Measurements from ENCODE around the gene MCRIP2.
"Not testable (repeated sequence)": the region's sequence is repeated elsewhere in the genome, so short reads cannot be mapped to it uniquely, and the experiment has no call there.

MCRIP2 gene

DNA sequence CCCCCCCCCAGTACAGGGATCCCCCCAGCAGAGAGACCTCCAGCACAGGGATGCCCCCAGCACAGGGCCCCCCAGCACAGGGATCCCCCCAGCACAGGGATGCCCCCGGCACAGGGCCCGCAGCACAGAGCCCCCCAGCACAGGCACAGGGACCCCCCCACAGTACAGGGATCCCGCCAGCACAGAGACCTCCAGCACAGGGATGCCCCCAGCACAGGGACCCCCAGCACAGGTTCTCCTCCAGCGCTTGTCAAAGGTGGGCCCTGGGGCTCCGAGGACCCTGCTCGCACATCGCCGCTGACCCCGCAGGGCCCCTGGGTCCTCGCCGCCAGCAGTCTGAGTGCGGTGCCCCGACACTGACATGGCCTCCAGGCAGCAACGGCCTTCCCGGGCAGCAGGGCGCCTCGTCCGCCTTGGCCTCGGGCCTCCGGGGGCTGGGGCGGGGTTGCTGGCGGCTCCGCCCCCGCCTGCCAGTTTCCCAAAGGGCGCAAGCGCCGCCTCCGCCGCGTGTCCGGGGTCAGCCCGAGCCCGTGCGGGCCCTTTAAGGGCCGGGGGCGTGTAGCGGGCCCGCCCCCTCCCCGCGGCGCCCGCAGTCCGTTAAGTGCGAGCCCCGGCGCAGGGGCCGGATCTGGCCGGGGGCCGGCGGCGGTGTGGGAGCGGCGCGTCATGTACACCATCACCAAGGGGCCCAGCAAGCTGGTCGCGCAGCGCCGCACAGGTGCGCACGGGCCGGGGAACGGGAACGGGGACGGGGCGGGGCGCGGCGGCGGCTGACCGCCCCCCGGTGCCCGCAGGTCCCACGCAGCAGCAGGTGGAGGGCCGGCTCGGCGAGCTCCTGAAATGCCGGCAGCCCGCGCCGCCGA, at the start of gene MCRIP2:
Gene MCRIP2, plus strand, starts transcription at position 503 of the 863 bp plus-strand sequence. Its CDS starts 164 bp downstream, at position 667.
- peak; percentile 61 for DNase-seq

GRCh38 chr16:591892-592517, 49.6 kb upstream of the MCRIP2 start:
- DNase-seq: no peak

GRCh38 chr16:592518-593306, 48.9 kb upstream of the MCRIP2 start:
- no peak for DNase-seq

GRCh38 chr16:593406-593805, 48.2 kb upstream of the MCRIP2 start:
- DNase-seq: no peak

DNA sequence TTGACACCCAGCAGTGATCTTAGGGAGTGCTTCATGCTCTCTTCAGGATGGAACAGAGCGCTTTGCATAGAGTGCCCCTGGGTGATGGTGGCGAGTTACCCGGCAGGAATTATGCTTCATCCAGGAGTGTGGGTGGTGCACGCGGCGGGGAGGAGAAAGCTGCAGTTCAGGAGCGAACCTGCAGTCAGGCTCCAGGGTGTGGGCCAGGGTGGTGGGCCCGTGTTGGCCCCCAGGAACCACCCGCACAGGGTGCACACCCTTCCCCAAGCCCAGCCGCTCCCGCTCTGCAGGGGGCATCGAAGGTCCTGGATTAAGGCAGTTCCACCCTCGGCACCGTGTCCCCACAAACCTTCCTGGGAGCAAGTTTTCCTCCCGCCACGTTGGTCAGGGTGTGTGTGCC, 47.8 kb upstream of the MCRIP2 start:
- no peak for DNase-seq

DNA sequence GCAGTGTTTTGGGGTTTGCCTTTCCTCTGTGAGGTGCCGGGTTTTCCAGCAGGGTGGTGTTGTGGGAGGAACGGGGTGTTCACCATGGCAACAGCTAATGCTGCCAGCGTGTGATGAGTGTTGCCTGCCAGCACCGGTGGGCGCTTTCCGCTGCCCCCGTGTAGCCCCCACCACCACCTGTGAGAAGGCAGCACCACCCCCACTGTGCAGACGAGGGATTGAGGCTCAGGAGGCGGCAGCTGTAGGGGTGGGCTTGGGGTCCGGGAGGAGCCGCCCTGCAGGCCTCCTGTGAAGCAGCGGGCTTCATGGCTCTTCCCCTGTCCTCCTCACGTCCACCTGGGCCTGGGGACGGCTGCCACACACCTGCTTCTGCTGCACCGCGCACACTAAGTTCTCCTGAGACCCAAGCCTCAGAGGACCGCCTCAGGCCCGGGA, 46.5 kb upstream of the MCRIP2 start:
- DNase-seq: no peak

DNA sequence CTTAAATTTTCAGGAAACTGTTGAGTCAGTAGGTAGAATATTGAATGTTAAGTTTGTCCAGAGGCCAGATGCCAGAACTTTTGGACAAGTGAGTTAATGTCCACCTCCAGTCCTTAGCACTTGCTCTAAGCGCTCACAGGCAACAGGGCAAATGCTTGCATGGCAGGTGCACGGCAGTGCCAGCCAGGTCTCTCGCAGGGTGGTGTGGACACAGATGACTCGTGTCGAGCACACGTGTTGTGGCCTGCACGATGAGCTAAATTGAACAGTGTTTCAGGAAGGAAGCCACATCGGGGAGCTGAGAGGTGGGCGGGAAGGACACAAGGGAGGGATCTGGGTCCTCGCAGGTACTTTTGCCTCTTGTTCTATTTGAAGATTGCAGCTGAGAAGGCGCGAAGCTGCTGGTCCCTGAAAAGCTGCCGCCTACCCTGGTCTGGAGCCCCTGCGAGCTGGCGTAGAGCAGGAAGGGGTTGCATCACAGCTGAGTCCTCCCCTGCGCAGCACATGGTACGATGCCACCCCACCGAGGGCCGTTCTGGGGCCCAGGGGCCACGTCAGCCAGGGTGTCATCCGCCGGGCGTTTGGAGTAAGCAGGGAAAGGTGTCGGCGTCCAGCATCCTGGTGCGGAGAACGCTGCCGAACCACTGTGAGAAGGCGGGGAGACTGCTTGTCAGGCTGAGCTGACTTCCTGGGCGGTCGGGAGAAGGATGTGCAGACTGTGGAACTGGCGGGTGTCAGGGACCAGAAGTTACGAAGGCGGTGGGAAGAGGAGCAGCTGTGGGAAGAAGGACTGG, 45.5 kb upstream of the MCRIP2 start:
- DNase-seq: no peak

GRCh38 chr16:596736-597060, 44.9 kb upstream of the MCRIP2 start:
- no peak for DNase-seq

DNA sequence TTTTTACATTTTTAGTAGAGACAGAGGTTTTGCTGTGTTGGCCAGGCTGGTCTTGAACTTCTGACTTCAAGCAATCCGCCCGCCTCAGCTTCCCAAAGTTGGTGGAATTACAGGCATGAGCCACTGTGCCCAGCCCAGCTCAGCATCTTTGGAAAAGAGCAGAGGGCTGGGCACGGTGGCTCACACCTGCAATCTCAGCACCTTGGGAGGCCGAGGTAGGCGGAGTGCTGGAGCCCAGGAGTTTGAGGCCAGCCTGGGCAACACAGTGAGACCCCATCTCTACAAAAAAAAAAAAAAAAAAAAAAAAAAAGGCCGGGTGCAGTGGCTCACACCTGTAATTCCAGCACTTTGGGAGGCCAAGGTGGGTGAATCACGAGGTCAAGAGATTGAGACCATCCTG, 44.0 kb upstream of the MCRIP2 start:
- DNase-seq: not testable (repeated sequence)

- no peak for DNase-seq
Observed at GRCh38 chr16:598823-599739, 42.5 kb upstream of the MCRIP2 start.

DNA sequence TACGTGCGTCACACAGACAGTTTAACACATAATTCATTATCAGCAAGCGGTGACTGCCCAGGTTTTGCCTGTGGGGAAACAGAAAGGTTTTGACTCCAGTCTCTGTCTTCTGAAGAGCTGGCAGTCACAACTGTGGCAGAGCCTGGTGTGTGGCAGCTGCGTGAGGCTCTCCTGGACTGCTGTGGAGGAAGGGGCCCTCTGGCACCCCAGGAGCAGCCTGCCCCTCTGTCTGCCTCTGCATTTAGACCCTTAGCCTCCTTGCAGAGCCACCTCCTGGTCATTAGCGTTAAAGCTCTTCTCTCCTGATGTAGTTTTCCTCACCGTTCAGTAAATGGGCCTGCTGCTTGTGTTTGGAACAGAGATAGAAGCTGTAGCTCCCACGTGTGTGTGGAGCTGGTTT, 40.8 kb upstream of the MCRIP2 start:
- DNase-seq: no peak

DNA sequence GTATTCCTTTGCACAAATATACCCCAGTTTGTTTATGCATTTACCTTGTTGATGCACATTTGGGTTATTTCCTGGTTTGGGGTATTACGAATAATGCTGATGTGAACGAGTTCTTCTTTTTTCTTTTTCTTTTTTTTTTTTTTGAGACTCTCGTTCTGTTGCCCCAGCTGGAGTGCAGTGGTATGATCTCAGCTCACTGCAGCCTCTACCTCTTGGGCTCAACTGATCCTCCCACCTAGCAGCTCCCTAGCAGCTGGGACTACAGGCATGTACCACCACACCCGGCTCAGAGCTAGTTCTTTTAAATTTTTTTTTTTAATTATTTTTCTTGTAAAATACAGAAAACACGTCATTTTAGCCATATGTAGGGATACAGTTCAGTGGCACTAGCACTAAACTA, 37.7 kb upstream of the MCRIP2 start:
- DNase-seq: no peak

- DNase-seq: no peak
Observed at GRCh38 chr16:606656-607307, 34.8 kb upstream of the MCRIP2 start.

GRCh38 chr16:608019-608418, 33.6 kb upstream of the MCRIP2 start:
- no peak for DNase-seq

DNA sequence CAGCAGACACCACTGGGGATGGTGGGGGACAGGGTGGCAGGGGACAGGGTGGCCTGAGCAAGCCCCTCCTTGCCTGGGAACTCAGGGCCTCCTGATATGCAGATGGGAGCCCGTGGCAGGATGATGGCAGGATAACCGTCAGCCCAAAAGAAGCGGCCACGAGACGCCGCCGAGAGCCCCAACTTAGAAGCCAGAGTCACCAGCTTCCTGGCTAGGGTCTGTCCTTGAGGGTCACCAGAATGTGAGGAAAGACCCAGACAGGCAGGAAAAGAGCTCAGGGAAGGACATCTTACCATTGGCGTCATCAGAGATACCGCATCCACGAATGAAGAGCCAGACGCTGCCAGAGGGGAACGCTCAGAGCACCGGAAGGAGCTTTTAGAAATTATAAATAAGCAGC, 32.3 kb upstream of the MCRIP2 start:
- DNase-seq: no peak

DNA sequence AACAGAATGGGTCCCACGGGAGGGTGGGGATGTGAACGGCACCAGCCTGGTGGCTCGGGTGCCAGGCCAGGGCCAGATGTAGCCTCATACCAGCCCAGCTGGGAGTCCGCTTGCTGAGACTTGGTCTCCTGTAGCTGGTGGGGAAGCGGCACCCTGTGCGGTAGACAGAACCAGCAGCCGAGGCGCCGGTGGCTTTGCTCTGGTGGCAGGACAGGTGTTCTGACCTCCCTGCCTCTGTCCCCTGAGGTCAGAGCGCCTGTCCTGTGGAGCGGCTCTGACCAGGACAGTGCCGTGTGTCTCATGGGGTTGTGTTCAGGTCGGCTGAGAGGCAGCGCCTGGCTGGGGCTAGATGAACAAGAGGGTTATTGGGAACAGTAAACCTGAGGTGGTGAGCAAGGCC, 31.6 kb upstream of the MCRIP2 start:
- DNase-seq: no peak

DNA sequence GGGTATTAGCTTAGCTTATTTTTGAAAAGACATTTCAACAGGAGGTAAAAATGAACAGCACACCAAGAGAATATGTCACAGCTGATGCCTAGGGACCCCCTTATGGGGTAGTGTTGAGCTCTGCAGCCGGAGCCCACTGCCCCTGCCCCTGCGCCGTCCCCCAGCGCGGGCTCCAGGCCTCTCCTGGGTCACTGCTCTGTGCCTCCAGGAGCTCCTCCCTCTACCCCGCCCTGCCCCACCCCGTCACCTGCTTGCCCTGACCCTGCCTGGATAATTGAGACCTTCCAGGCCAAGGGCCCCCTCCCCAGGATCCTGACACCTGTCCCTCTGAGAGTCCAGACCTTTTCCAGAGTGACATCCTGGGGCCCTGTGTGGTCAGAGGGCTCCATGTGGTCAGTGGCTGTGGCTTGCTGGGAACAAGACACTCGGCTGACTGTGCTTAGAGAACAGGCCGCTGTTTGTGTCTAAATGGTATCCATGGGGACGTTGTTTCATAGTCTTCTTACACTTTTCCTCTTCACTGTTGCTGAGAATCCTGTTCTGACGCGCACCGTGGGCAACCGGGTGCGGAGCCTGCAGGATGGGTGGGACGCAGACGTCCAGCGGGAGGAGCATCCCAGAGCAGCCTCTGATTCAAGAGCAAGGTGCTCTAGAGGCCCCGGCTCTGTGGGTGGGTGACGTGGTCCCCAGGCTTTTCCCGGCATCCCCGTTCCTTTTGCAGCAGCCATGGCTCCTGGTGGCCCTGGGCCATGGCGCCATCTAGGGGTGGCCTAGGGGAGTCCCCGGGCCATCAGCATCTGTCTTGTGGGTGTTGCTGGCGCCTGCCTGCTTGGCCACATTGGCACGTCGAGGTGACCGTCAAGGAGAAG, 30.9 kb upstream of the MCRIP2 start:
- DNase-seq: no peak

DNA sequence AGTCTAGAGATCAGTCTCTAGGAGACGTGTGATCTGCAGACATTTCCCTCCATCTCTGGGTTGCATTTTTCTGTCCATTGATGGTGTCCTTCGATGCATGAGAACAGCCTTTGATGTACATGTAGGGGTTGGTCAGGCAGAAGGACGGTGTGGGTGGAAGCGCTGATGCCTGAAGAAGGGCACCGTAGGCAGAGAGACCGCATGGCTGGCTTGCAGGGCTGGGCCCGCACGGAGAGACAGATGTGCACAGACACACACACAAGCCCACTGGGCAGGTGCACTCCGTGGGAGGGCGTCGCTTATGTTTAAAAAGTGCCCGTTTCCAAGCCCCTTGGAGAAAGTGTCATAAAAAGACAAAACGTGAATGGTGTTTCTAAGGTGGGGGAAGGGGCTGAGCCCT, 26.5 kb upstream of the MCRIP2 start:
- DNase-seq: no peak

DNA sequence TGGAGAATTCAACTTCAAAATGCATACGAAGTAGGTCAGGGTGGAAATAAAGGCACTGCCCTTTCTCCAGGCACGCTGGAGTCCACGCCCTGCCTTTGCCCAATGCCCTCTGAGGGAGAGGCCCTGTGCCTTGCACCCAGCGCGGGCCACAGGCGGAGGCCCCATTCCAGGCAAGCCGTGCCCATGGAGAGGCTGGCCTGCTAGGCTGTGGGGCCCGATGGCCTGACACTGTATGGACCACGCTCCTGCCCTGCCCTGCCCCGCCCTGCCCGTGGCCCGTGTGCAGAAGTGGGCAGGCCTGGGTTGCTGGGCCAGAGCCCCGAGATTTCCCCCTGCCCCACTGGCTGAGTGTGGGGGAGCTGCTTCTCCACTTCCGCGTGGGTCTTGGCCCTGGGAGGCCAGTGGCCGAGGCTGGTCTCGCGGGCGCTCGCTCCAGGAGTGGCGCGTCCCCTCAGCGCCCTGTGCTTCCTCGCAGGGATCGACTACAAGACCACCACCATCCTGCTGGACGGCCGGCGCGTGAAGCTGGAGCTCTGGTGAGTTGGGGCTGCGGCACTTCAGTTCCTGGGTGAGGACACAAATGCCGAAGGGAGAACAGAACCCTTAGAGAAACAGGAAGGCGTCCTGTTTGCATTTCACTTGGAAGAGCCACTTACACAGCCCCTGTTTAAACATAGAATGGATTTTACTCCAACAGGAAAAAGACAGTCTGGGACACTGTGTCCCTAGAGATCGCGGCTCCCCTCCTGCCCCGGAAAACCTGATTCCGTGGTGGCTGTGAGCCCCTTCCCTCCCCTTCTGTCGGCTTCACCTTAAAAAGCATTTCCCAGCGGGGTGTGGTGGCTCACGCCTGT, 24.7 kb upstream of the MCRIP2 start:
- DNase-seq: no peak
